ENCODE data around the gene SORCS1.

Gene SORCS1

DNA sequence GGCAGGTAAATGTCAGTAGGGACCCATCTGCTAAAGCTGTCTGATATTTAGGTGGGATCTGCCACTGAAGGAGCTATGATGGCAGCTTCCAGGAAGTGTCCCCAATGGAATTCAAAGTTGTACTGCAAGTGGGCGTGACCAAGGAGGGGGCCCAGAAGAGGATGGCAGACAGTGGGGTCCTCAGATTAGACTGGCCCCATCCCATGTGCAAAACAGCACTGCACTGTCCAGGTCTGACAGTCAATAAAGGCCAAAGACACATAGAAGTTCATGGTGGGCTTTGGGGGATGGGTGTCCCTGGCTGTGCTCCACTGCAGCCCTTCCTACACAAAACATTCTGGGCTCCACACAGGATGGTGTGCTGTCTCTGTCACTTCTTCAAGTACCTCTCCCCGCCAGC lies 49.8 kb upstream of the SORCS1 start (continued):
- TF ChIP-seq ZNF600 (tag by site-specific recombination; IDR thresholded peaks at IDR 0.05), result no peak

DNA sequence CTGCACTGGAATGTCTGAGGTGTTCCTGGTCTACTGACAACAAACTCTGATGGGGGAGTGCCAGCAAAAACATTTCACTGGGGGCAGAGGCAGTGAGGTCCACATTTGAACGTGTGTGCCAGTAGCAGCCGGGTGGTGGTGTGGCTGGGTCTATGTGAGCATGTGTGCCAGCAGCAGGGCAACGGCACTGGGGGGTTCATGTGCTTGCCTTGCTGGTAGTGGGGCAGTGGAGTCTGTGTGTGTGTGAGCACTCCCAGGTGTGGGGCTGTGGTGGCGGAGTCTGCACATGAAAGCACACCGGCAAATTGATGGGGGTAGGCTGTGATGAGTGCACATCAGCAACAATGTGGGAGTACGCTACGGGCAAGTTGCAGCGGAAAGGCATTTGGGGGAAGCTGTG lies 49.4 kb upstream of the SORCS1 start:
- Histone ChIP-seq H3K4me3 (ENCODE audit: low read depth, low read length) (no peak overlapping the region), H3K4me1 (ENCODE audit: control insufficient read depth, insufficient read depth, low read length) (no peaks in the 10 kb centered on the region), H3K27ac (ENCODE audit: extremely low read depth, low read depth, low read length) (no peak overlapping the region), H3K36me3 (ENCODE audit: control insufficient read depth in 2 of 2, insufficient read depth in 1 of 2, low read length in 2 of 2) (no peaks in the 10 kb centered on the region), H3K9me3 (ENCODE audit: control insufficient read depth, insufficient read depth, low read depth, low read length) (no peaks in the 10 kb centered on the region)
- TF ChIP-seq ZNF138 (tag by site-specific recombination; IDR thresholded peaks at IDR 0.05; ENCODE audit: borderline replicate concordance) (no peak), ZNF366 (tag by site-specific recombination; conservative IDR thresholded peaks at IDR 0.05) (no peak), SETDB1 (IDR thresholded peaks at IDR 0.05; ENCODE audit: insufficient read length, low read length) (no peak), ZNF544 (tag by site-specific recombination; IDR thresholded peaks at IDR 0.05) (no peak), ZFP3 (tag by site-specific recombination; IDR thresholded peaks at IDR 0.05; ENCODE audit: low read depth) (no peak), ZNF112 (tag by site-specific recombination; IDR thresholded peaks at IDR 0.05) (no peak), ZNF768 (tag by site-specific recombination; IDR thresholded peaks at IDR 0.05) (no peak), ZNF10 (tag by site-specific recombination; IDR thresholded peaks at IDR 0.05) (no peak), ZNF19 (tag by site-specific recombination; IDR thresholded peaks at IDR 0.05; ENCODE audit: low read depth) (no peak), ZNF140 (tag by site-specific recombination; IDR thresholded peaks at IDR 0.05) (no peak), ZNF561 (tag by site-specific recombination; IDR thresholded peaks at IDR 0.05; ENCODE audit: borderline replicate concordance) (no peak)
- TF ChIP-seq, protein P1, sequence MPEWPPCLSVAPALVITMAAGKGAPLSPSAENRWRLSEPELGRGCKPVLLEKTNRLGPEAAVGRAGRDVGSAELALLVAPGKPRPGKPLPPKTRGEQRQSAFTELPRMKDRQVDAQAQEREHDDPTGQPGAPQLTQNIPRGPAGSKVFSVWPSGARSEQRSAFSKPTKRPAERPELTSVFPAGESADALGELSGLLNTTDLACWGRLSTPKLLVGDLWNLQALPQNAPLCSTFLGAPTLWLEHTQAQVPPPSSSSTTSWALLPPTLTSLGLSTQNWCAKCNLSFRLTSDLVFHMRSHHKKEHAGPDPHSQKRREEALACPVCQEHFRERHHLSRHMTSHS (tag by site-specific recombination; IDR thresholded peaks at IDR 0.05), result no peak
- TF ChIP-seq, protein P2, sequence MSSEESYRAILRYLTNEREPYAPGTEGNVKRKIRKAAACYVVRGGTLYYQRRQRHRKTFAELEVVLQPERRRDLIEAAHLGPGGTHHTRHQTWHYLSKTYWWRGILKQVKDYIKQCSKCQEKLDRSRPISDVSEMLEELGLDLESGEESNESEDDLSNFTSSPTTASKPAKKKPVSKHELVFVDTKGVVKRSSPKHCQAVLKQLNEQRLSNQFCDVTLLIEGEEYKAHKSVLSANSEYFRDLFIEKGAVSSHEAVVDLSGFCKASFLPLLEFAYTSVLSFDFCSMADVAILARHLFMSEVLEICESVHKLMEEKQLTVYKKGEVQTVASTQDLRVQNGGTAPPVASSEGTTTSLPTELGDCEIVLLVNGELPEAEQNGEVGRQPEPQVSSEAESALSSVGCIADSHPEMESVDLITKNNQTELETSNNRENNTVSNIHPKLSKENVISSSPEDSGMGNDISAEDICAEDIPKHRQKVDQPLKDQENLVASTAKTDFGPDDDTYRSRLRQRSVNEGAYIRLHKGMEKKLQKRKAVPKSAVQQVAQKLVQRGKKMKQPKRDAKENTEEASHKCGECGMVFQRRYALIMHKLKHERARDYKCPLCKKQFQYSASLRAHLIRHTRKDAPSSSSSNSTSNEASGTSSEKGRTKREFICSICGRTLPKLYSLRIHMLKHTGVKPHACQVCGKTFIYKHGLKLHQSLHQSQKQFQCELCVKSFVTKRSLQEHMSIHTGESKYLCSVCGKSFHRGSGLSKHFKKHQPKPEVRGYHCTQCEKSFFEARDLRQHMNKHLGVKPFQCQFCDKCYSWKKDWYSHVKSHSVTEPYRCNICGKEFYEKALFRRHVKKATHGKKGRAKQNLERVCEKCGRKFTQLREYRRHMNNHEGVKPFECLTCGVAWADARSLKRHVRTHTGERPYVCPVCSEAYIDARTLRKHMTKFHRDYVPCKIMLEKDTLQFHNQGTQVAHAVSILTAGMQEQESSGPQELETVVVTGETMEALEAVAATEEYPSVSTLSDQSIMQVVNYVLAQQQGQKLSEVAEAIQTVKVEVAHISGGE (tag by site-specific recombination; conservative IDR thresholded peaks at IDR 0.05; ENCODE audit: low read depth), result no peak
- TF ChIP-seq, protein P3, sequence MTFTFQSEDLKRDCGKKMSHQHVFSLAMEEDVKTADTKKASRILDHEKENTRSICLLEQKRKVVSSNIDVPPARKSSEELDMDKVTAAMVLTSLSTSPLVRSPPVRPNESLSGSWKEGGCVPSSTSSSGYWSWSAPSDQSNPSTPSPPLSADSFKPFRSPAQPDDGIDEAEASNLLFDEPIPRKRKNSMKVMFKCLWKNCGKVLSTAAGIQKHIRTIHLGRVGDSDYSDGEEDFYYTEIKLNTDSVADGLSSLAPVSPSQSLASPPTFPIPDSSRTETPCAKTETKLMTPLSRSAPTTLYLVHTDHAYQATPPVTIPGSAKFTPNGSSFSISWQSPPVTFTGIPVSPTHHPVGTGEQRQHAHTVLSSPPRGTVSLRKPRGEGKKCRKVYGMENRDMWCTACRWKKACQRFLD (tag by site-specific recombination; IDR thresholded peaks at IDR 0.05), result no peak
- TF ChIP-seq, protein P4, sequence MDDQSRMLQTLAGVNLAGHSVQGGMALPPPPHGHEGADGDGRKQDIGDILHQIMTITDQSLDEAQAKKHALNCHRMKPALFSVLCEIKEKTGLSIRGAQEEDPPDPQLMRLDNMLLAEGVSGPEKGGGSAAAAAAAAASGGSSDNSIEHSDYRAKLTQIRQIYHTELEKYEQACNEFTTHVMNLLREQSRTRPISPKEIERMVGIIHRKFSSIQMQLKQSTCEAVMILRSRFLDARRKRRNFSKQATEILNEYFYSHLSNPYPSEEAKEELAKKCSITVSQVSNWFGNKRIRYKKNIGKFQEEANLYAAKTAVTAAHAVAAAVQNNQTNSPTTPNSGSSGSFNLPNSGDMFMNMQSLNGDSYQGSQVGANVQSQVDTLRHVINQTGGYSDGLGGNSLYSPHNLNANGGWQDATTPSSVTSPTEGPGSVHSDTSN (CRISPR knock-in tag; IDR thresholded peaks at IDR 0.05), result no peak
- TF ChIP-seq, protein P5, sequence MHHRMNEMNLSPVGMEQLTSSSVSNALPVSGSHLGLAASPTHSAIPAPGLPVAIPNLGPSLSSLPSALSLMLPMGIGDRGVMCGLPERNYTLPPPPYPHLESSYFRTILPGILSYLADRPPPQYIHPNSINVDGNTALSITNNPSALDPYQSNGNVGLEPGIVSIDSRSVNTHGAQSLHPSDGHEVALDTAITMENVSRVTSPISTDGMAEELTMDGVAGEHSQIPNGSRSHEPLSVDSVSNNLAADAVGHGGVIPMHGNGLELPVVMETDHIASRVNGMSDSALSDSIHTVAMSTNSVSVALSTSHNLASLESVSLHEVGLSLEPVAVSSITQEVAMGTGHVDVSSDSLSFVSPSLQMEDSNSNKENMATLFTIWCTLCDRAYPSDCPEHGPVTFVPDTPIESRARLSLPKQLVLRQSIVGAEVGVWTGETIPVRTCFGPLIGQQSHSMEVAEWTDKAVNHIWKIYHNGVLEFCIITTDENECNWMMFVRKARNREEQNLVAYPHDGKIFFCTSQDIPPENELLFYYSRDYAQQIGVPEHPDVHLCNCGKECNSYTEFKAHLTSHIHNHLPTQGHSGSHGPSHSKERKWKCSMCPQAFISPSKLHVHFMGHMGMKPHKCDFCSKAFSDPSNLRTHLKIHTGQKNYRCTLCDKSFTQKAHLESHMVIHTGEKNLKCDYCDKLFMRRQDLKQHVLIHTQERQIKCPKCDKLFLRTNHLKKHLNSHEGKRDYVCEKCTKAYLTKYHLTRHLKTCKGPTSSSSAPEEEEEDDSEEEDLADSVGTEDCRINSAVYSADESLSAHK (tag by site-specific recombination; IDR thresholded peaks at IDR 0.05), result no peak
- ChIA-PET POLR2A (no interaction called here), CTCF (no interaction called here)

All from HEK293 (cell line).